Karpas-422 (cell line): ENCODE data around the gene PLEKHG4. TPM values are rescaled to one million over a fixed set of nuclear protein-coding genes. Genes with fewer than 3 reads are reported as not detected.
A peak's percentile ranks its signal among the peaks of the same experiment; 100 is the strongest.

ENCODE experiments used
- DNase-seq: peaks from one replicate; pipeline ENCODE4 v3.0.0-alpha.2; 2015
- H2AFZ ChIP-seq: fragments of 200-600 bp; sonication (generic); 2 replicates; pipeline ENCODE4 v1.6.1; 2014; ENCODE audit warnings: antibody characterized with exemption, low read length, mixed read lengths
- H3K27ac ChIP-seq: fragments of 200-600 bp; sonication (generic); 2 replicates; pipeline ENCODE4 v1.5.1; 2014; ENCODE audit warnings: mild to moderate bottlenecking, low read length, moderate library complexity
- H3K27me3 ChIP-seq: fragments of 200-600 bp; sonication (generic); 2 replicates; pipeline ENCODE4 v1.6.1; 2014; ENCODE audit warnings: low read length, mixed read lengths
- H3K36me3 ChIP-seq: fragments of 200-600 bp; sonication (generic); 2 replicates; pipeline ENCODE4 v1.6.1; 2014; ENCODE audit warnings: low read length, mixed read lengths; ENCODE audit not compliant: insufficient read depth
- H3K4me1 ChIP-seq: fragments of 200-600 bp; sonication (generic); 2 replicates; pipeline ENCODE4 v1.6.1; 2014; ENCODE audit warnings: mild to moderate bottlenecking, low read length, mixed read lengths
- H3K4me2 ChIP-seq: fragments of 200-600 bp; sonication (generic); 2 replicates; pipeline ENCODE4 v1.6.1; 2014; ENCODE audit warnings: low read length, low read depth, mild to moderate bottlenecking; ENCODE audit not compliant: poor library complexity, severe bottlenecking
- H3K4me3 ChIP-seq: fragments of 200-600 bp; sonication (generic); 2 replicates; pipeline ENCODE4 v1.5.1; 2014; ENCODE audit warnings: mild to moderate bottlenecking, antibody characterized with exemption, low read length, mixed read lengths
- H3K79me2 ChIP-seq: fragments of 200-600 bp; sonication (generic); 2 replicates; pipeline ENCODE4 v1.6.1; 2014; ENCODE audit warnings: mild to moderate bottlenecking, low read length, mixed read lengths
- H3K9ac ChIP-seq: fragments of 200-600 bp; sonication (generic); 2 replicates; pipeline ENCODE4 v1.6.0; 2014; ENCODE audit warnings: low read length
- H3K9me2 ChIP-seq: fragments of 200-600 bp; sonication (generic), shearing (Covaris generic); replicated peaks from 2 replicates; pipeline ENCODE4 v1.6.0; 2014; ENCODE audit warnings: mild to moderate bottlenecking, low read length, moderate library complexity; ENCODE audit not compliant: insufficient read depth
- H3K9me3 ChIP-seq: fragments of 300-700, 200-600 bp; sonication (generic); 2 replicates; pipeline ENCODE4 v1.6.1; 2014; ENCODE audit warnings: low read length, mixed read lengths
- H4K20me1 ChIP-seq: fragments of 200-600 bp; sonication (generic); 2 replicates; pipeline ENCODE4 v1.6.1; 2014; ENCODE audit warnings: mild to moderate bottlenecking, antibody characterized with exemption, low read length, low read depth; ENCODE audit not compliant: insufficient read depth
- total RNA-seq: library from RNA; depleted of rRNA; stranded (reverse); fragments of >200 nt; shearing (Covaris generic); gene quantifications from 2 replicates; pipeline ENCODE4 v1.2.3, GENCODE V29; 2014; ENCODE audit warnings: low replicate concordance

The PLEKHG4 gene
- total RNA-seq, 1 experiment from 2014 or later, result 0.86 TPM

GRCh38 chr16:67236563-67237395 lies 42.6 kb upstream of the PLEKHG4 start:
- peaks cover 10% of the 10 kb centered on the region; the same call in 1 of the 2 replicates for H4K20me1 ChIP-seq
- H3K27ac ChIP-seq, result no peak overlapping the region
- peak; percentile 94 for DNase-seq
- H3K79me2 ChIP-seq, result peaks cover 3% of the 10 kb centered on the region; the same call in 1 of the 2 replicates
- no peak overlapping the region for H3K4me2 ChIP-seq
- H3K9me2 ChIP-seq, result no peaks in the 10 kb centered on the region
- H3K9ac ChIP-seq, result no peak overlapping the region
- H3K4me3 ChIP-seq, result no peak overlapping the region
- H3K27me3 ChIP-seq, result no peaks in the 10 kb centered on the region
- H3K36me3 ChIP-seq, result peaks cover 10% of the 10 kb centered on the region; the same call in 1 of the 2 replicates
- no peaks in the 10 kb centered on the region for H3K9me3 ChIP-seq
- H2AFZ ChIP-seq, result no peak overlapping the region
- peaks cover 6% of the 10 kb centered on the region for H3K4me1 ChIP-seq

- DNase-seq, result no peak
- Histone ChIP-seq H3K9ac (no peak overlapping the region), H3K27ac (no peak overlapping the region), H3K36me3 (peaks cover 9% of the 10 kb centered on the region; the same call in 1 of the 2 replicates), H3K79me2 (peaks cover 10% of the 10 kb centered on the region), H3K4me1 (peaks cover 6% of the 10 kb centered on the region), H3K4me3 (no peak overlapping the region), H3K27me3 (no peaks in the 10 kb centered on the region), H3K4me2 (no peak overlapping the region), H2AFZ (no peak overlapping the region), H4K20me1 (peaks cover 10% of the 10 kb centered on the region; the same call in 1 of the 2 replicates), H3K9me2 (no peaks in the 10 kb centered on the region), H3K9me3 (no peaks in the 10 kb centered on the region)
Observed at GRCh38 chr16:67237396-67238277, 41.7 kb upstream of the PLEKHG4 start.

- Histone ChIP-seq H3K36me3 (peaks cover 9% of the 10 kb centered on the region; the same call in 1 of the 2 replicates), H3K79me2 (peaks cover 10% of the 10 kb centered on the region), H3K4me3 (no peak overlapping the region), H2AFZ (no peak overlapping the region), H3K4me1 (peaks cover 6% of the 10 kb centered on the region), H4K20me1 (peaks cover 10% of the 10 kb centered on the region; the same call in 1 of the 2 replicates), H3K9me2 (no peaks in the 10 kb centered on the region), H3K9me3 (no peaks in the 10 kb centered on the region), H3K27ac (no peak overlapping the region), H3K9ac (no peak overlapping the region), H3K4me2 (no peak overlapping the region), H3K27me3 (no peaks in the 10 kb centered on the region)
- DNase-seq, result no peak
Observed at GRCh38 chr16:67238278-67238575, 41.1 kb upstream of the PLEKHG4 start.

- Histone ChIP-seq H3K79me2 (peaks cover 15% of the 10 kb centered on the region), H4K20me1 (peaks cover 15% of the 10 kb centered on the region; the same call in 1 of the 2 replicates), H3K36me3 (peaks cover 9% of the 10 kb centered on the region; the same call in 1 of the 2 replicates), H3K4me3 (no peak overlapping the region), H3K27ac (no peak overlapping the region), H3K9ac (no peak overlapping the region), H3K4me2 (no peak overlapping the region), H3K9me2 (no peaks in the 10 kb centered on the region), H2AFZ (no peak overlapping the region), H3K27me3 (no peaks in the 10 kb centered on the region), H3K4me1 (peaks cover 12% of the 10 kb centered on the region), H3K9me3 (no peaks in the 10 kb centered on the region)
- no peak for DNase-seq
Observed at GRCh38 chr16:67238806-67239470, 40.4 kb upstream of the PLEKHG4 start.

GRCh38 chr16:67240506-67240905 lies 38.8 kb upstream of the PLEKHG4 start:
- Histone ChIP-seq H3K4me1 (peaks cover 28% of the 10 kb centered on the region), H3K9me2 (no peaks in the 10 kb centered on the region), H3K9me3 (no peaks in the 10 kb centered on the region), H3K36me3 (peaks cover 9% of the 10 kb centered on the region; the same call in 1 of the 2 replicates), H2AFZ (no peak overlapping the region), H4K20me1 (peaks cover 22% of the 10 kb centered on the region; the same call in 1 of the 2 replicates), H3K27ac (no peak overlapping the region), H3K4me3 (no peak overlapping the region), H3K4me2 (no peak overlapping the region), H3K27me3 (no peaks in the 10 kb centered on the region), H3K9ac (no peak overlapping the region), H3K79me2 (peaks cover 24% of the 10 kb centered on the region)
- DNase-seq, result no peak

- peaks cover 34% of the 10 kb centered on the region for H3K4me1 ChIP-seq
- no peak overlapping the region for H2AFZ ChIP-seq
- H3K27me3 ChIP-seq, result no peaks in the 10 kb centered on the region
- DNase-seq, result no peak
- no peak overlapping the region for H3K27ac ChIP-seq
- no peak overlapping the region for H3K9ac ChIP-seq
- H3K36me3 ChIP-seq, result peaks cover 6% of the 10 kb centered on the region; the same call in 1 of the 2 replicates
- no peak overlapping the region for H3K4me2 ChIP-seq
- no peak overlapping the region for H3K4me3 ChIP-seq
- no peaks in the 10 kb centered on the region for H3K9me3 ChIP-seq
- peaks cover 30% of the 10 kb centered on the region for H3K79me2 ChIP-seq
- H3K9me2 ChIP-seq, result no peaks in the 10 kb centered on the region
- peaks cover 18% of the 10 kb centered on the region; the same call in 1 of the 2 replicates for H4K20me1 ChIP-seq
Observed at GRCh38 chr16:67241008-67241900, 38.1 kb upstream of the PLEKHG4 start.

- peaks cover 34% of the 10 kb centered on the region for H3K4me1 ChIP-seq
- H3K36me3 ChIP-seq, result no peaks in the 10 kb centered on the region
- no peak for DNase-seq
- no peak overlapping the region for H3K4me2 ChIP-seq
- H3K4me3 ChIP-seq, result no peak overlapping the region
- H3K27ac ChIP-seq, result no peak overlapping the region
- H3K9ac ChIP-seq, result no peak overlapping the region
- H3K79me2 ChIP-seq, result peaks cover 30% of the 10 kb centered on the region
- no peaks in the 10 kb centered on the region for H3K27me3 ChIP-seq
- H3K9me2 ChIP-seq, result no peaks in the 10 kb centered on the region
- no peaks in the 10 kb centered on the region for H3K9me3 ChIP-seq
- H2AFZ ChIP-seq, result no peak overlapping the region
- H4K20me1 ChIP-seq, result peaks cover 16% of the 10 kb centered on the region; the same call in 1 of the 2 replicates
Observed at GRCh38 chr16:67242138-67242730, 37.1 kb upstream of the PLEKHG4 start.
